ENCODE measurements around the gene SLC8B1.

SLC8B1 gene

DNA sequence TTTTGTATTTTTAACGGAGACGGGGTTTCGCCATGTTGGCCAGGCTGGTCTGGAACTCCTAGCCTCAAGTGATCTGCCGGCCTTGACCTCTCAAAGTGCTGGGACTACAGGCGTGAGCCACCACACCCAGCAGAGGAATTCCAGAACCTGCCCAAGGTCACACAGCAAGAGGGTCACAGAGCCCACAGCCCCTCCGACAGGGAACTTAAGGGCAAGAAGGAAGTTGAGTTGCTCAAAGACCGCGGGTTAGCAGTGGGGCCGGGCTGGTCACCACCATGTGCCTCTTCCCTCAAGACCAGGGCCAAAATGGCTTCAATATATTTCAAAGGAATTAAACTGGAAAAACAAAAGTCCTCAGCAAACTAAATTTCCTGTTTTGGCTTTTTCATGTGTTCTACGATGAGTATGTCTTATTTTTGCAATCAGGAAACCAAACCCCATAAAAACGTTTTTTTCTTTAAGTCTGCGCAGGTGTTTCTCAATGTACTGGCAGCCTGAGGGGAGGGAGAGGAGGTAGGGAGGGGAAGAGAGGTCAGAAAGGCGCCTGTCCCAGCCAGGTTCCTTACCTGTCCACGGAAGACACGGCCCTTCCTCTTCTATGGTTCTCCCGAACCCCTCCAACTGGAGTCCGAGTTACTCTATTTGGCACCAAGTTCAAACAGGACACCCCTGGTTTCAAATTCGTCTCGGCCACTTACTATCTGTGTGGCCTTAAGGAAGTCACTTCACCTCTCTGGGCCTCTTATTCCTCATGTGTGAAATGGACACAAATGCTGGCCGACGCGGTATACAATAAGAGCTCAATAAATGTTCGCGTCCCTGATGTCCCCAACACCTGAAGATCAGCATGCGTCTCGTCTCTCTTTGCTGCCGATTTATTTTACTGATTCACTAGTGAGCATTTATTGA, 778 bp downstream of the SLC8B1 start:
- DNase-seq (ENCODE audit: low read depth), result no peak
- TF ChIP-seq, protein P1, sequence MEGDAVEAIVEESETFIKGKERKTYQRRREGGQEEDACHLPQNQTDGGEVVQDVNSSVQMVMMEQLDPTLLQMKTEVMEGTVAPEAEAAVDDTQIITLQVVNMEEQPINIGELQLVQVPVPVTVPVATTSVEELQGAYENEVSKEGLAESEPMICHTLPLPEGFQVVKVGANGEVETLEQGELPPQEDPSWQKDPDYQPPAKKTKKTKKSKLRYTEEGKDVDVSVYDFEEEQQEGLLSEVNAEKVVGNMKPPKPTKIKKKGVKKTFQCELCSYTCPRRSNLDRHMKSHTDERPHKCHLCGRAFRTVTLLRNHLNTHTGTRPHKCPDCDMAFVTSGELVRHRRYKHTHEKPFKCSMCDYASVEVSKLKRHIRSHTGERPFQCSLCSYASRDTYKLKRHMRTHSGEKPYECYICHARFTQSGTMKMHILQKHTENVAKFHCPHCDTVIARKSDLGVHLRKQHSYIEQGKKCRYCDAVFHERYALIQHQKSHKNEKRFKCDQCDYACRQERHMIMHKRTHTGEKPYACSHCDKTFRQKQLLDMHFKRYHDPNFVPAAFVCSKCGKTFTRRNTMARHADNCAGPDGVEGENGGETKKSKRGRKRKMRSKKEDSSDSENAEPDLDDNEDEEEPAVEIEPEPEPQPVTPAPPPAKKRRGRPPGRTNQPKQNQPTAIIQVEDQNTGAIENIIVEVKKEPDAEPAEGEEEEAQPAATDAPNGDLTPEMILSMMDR (IDR thresholded peaks at IDR 0.05; ENCODE audit: control insufficient read depth, insufficient read depth, low read depth, low read length, missing control alignments), result no peak
- H3K4me3 ChIP-seq (ENCODE audit: control insufficient read depth, low read depth, low read length), result peak overlapping the region; percentile 77

DNA sequence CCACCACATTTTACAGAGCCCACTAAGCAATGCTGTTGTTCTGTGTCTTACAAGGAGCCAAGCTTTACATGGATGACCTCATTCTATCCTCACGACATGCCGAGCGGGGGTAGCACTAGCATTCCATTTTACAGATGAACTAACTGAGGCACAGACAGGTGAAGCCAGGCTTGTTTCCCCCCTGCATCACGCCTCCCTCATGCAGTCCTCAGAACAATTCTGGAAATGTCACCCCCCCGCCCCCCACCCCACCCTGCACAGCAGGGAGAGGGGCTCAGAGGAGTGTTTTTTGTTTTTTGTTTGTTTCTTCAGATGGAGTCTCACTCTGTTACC, 1.5 kb downstream of the SLC8B1 start:
- DNase-seq (ENCODE audit: low read depth), result no peak
- TF ChIP-seq, protein P1 (IDR thresholded peaks at IDR 0.05; ENCODE audit: control insufficient read depth, insufficient read depth, low read depth, low read length, missing control alignments), result no peak
- H3K4me3 ChIP-seq (ENCODE audit: control insufficient read depth, low read depth, low read length), result no peak overlapping the region

DNA sequence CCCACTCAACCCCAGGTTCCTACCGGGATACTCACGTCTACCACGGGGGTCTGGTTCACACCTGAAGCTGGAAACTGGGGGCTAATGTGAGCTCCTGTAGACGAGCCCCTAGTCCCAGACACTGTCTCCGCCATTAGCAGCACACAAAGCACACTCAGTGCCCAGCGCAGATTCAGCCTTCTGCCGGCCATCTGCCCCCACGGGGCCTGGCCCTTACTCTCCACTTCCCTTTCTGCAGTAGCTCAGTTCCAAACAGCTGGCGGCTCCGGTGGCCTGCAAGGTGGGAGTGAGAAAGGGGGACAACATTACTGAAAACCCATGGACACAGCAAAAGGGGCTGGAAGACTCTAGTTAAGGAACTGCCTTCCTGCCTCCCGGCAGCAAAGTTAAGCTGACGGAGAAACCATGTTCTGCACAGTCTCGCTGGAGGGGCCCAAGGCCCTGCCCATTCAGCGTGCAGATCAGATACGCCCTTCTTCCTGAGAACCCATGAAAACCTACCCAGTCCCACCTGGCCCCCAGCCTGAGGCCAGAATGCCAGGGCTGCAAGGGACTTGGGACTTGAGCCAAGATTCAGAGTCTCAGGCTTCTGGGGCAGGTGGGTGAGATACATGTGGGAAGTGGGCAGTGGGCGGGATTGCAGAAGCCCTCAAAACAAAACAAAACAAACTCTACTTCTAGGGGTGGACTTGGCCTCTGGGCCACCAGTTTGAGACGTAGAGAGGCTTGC, 2.1 kb downstream of the SLC8B1 start:
- no peak overlapping the region for H3K4me3 ChIP-seq (ENCODE audit: control insufficient read depth, low read depth, low read length)
- no peak for DNase-seq (ENCODE audit: low read depth)
- TF ChIP-seq, protein P1 (IDR thresholded peaks at IDR 0.05; ENCODE audit: control insufficient read depth, insufficient read depth, low read depth, low read length, missing control alignments), result no peak

GRCh38 chr12:113330505-113330904, 4.4 kb downstream of the SLC8B1 start:
- no peak overlapping the region for H3K4me3 ChIP-seq (ENCODE audit: control insufficient read depth, low read depth, low read length)
- TF ChIP-seq, protein P1 (IDR thresholded peaks at IDR 0.05; ENCODE audit: control insufficient read depth, insufficient read depth, low read depth, low read length, missing control alignments), result no peak
- no peak for DNase-seq (ENCODE audit: low read depth)

DNA sequence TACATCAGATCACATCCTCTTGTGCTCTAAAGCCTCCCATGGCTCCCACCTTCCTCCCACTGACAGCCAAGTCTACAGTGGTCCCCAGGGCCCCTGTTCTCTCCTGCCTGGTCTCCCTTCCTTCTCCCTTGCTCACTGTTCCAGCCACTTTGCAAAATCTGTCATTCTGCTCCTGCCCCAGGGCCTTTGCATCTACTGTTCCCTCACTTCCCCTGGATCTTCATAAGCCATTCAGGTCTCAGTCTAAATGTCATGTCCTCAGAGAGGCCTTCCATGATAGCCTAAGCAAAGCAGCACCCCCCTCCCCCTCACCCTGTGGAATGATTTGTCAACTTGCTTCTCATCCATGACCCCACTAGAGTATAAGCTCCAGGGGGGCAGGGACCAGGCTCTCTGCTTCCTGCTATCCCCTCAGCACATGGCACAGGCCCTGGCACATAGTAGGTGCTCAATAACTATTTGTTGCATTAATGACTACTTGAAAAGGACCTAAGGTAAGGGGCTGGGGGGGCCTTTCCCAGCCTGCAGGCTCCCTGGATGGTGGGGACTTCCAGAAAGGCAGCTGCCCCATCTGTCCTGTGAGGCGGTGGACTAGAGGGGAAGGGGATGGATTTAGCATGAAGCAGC, 5.0 kb downstream of the SLC8B1 start:
- TF ChIP-seq, protein P1 (IDR thresholded peaks at IDR 0.05; ENCODE audit: control insufficient read depth, insufficient read depth, low read depth, low read length, missing control alignments), result no peak
- no peak for DNase-seq (ENCODE audit: low read depth)
- no peak overlapping the region for H3K4me3 ChIP-seq (ENCODE audit: control insufficient read depth, low read depth, low read length)

- TF ChIP-seq, protein P1 (IDR thresholded peaks at IDR 0.05; ENCODE audit: control insufficient read depth, insufficient read depth, low read depth, low read length, missing control alignments), result no peak
- no peak overlapping the region for H3K4me3 ChIP-seq (ENCODE audit: control insufficient read depth, low read depth, low read length)
- no peak for DNase-seq (ENCODE audit: low read depth)
Measured at GRCh38 chr12:113329022-113329790, 5.7 kb downstream of the SLC8B1 start.
